IPS DF 4.7 (cell line): ENCODE data around the gene DRAM1.
"Not testable (repeated sequence)": the region's sequence is repeated elsewhere in the genome, so short reads cannot be mapped to it uniquely, and the experiment has no call there.

Experiments used
- DNase-seq: peaks from one replicate; pipeline ENCODE4 v3.0.0-alpha.2; 2013; ENCODE audit warnings: low spot score; ENCODE audit errors: extremely low read depth

The DRAM1 gene

GRCh38 chr12:101876861-101877805 lies at the start of gene DRAM1:
Gene DRAM1 (plus strand): TSS chr12:101877580. CDS start chr12:101877790, 210 bp downstream.
- DNase-seq: peak; percentile 30

GRCh38 chr12:101828463-101829196 lies 48.8 kb upstream of the DRAM1 start:
- DNase-seq: no peak

GRCh38 chr12:101829639-101830366 lies 47.6 kb upstream of the DRAM1 start:
- no peak for DNase-seq

GRCh38 chr12:101830367-101831325 lies 46.7 kb upstream of the DRAM1 start, which contains the start of gene GNPTAB:
Gene GNPTAB (minus strand): TSS chr12:101830959. CDS start chr12:101830675, 284 bp downstream.
- DNase-seq: no peak

- no peak for DNase-seq
Observed at GRCh38 chr12:101832030-101832429, 45.4 kb upstream of the DRAM1 start.

- DNase-seq: no peak
Observed at GRCh38 chr12:101838628-101839323, 38.6 kb upstream of the DRAM1 start.

- no peak for DNase-seq
Observed at GRCh38 chr12:101839324-101840283, 37.8 kb upstream of the DRAM1 start.

- DNase-seq: no peak
Observed at GRCh38 chr12:101841069-101841468, 36.3 kb upstream of the DRAM1 start.

- no peak for DNase-seq
Observed at GRCh38 chr12:101845137-101845711, 32.2 kb upstream of the DRAM1 start.

GRCh38 chr12:101847325-101847724 lies 30.1 kb upstream of the DRAM1 start:
- no peak for DNase-seq

GRCh38 chr12:101850199-101850598 lies 27.2 kb upstream of the DRAM1 start:
- no peak for DNase-seq

- DNase-seq: no peak
Observed at GRCh38 chr12:101852998-101853397, 24.4 kb upstream of the DRAM1 start.

- no peak for DNase-seq
Observed at GRCh38 chr12:101854747-101855146, 22.6 kb upstream of the DRAM1 start.

- DNase-seq: no peak
Observed at GRCh38 chr12:101855364-101855884, 22.0 kb upstream of the DRAM1 start.

- DNase-seq: no peak
Observed at GRCh38 chr12:101855976-101856375, 21.4 kb upstream of the DRAM1 start.

- not testable (repeated sequence) for DNase-seq
Observed at GRCh38 chr12:101856614-101857013, 20.8 kb upstream of the DRAM1 start.

GRCh38 chr12:101857043-101857558 lies 20.3 kb upstream of the DRAM1 start:
- no peak for DNase-seq

GRCh38 chr12:101858361-101858760 lies 19.0 kb upstream of the DRAM1 start:
- DNase-seq: no peak
